B cell (primary cell): ENCODE measurements around the gene ZNF296.

Experiments used
- CTCF ChIP-seq: fragments of 200-600 bp; IDR thresholded peaks from one replicate; pipeline ENCODE4 v1.8.0; 2022; ENCODE audit warnings: antibody characterized with exemption, mild to moderate bottlenecking
- EZH2 ChIP-seq: IDR thresholded peaks from 2 replicates; pipeline ENCODE4 v1.6.1; 2012; ENCODE audit warnings: borderline replicate concordance, low read depth, mild to moderate bottlenecking, moderate library complexity, low read length; ENCODE audit not compliant: insufficient read depth, poor library complexity, severe bottlenecking

- TF ChIP-seq EZH2: no peak
- TF ChIP-seq CTCF: no peak
Observed at GRCh38 chr19:45045671-45046353, 30.5 kb downstream of the ZNF296 start.
